Breast epithelium (tissue), 4 donors: Measurements from ENCODE around the gene PPP1R12B. TPM values are rescaled to one million over a fixed set of nuclear protein-coding genes. Genes with fewer than 3 reads are reported as not detected.
"Not testable (repeated sequence)": the region's sequence is repeated elsewhere in the genome, so short reads cannot be mapped to it uniquely, and the experiment has no call there.

ENCODE experiments used
- DNase-seq, 2 donors: peaks; one replicate each; pipeline ENCODE4 v3.0.0-alpha.2; 2019; ENCODE audit warnings: low spot score in 2 of 2
- H3K27ac ChIP-seq, 2 donors: fragments of 200-600 bp; sonication (generic) in 1 of 2; one replicate each; pipeline ENCODE4 v1.5.1; 2016 to 2019; ENCODE audit warnings: mild to moderate bottlenecking in 1 of 2
- H3K27me3 ChIP-seq, 2 donors: fragments of 200-600 bp; sonication (generic) in 1 of 2; one replicate each; pipeline versions ENCODE4 v1.5.1 to v1.6.0; 2017 to 2019; ENCODE audit warnings: control low read depth in 1 of 2, mild to moderate bottlenecking in 1 of 2
- H3K36me3 ChIP-seq: fragments of 200-600 bp; one replicate; pipeline ENCODE4 v1.5.1; 2019
- H3K4me1 ChIP-seq, 2 donors: fragments of 200-600 bp; sonication (generic); one replicate each; pipeline ENCODE4 v1.5.1; 2016 to 2019; ENCODE audit warnings: control low read depth in 1 of 2
- H3K4me3 ChIP-seq, 3 donors: fragments of 200-600 bp; sonication (generic); 1 replicate in 2 of 3; 2 replicates in 1 of 3; pipeline ENCODE4 v1.5.1; 2016 to 2019; ENCODE audit warnings: mild to moderate bottlenecking in 3 of 3, moderate library complexity in 2 of 3
- H3K9me3 ChIP-seq, 2 donors: fragments of 200-600 bp; sonication (generic) in 1 of 2; one replicate each; pipeline ENCODE4 v1.5.1; 2016 to 2019; ENCODE audit warnings: control low read depth in 1 of 2
- CTCF ChIP-seq, 3 donors: fragments of 450-650 bp; IDR thresholded peaks; one replicate each; pipeline ENCODE4 v1.5.1; 2016 to 2017; ENCODE audit warnings: antibody characterized with exemption in 3 of 3, mild to moderate bottlenecking in 3 of 3, moderate library complexity in 3 of 3
- POLR2A ChIP-seq: fragments of 450-650 bp; IDR thresholded peaks from one replicate; pipeline ENCODE4 v1.6.1; 2016; ENCODE audit warnings: antibody characterized with exemption, mild to moderate bottlenecking, moderate library complexity
- POLR2AphosphoS5 ChIP-seq, 3 donors: sonication (generic); formaldehyde crosslinking; IDR thresholded peaks; one replicate each; pipeline ENCODE4 v1.6.1; 2017; ENCODE audit warnings: antibody characterized with exemption in 3 of 3
- intact Hi-C: fragments of 100-400 bp; cut with DNase I; formaldehyde crosslinking; loops from one replicate; pipeline ENCODE4 v1.15.1; 2023; ENCODE audit warnings: low total_unique reads
- total RNA-seq, 3 donors: library from RNA; depleted of rRNA; stranded (reverse); fragments of >200 nt; gene quantifications; one replicate each; pipeline ENCODE4 v1.1.0, GENCODE V29; 2016

PPP1R12B gene
- total RNA-seq, 3 donors from 2014 or later, result 76.4 to 123 (median 90.7) TPM

- Histone ChIP-seq H3K36me3 (no peaks in the 10 kb centered on the region), H3K9me3 (no peaks in the 10 kb centered on the region), H3K27me3 (no peaks in the 10 kb centered on the region), H3K27ac (no peak overlapping the region), H3K4me1 (no peaks in the 10 kb centered on the region), H3K4me3 (no peak overlapping the region)
- TF ChIP-seq CTCF (IDR thresholded peaks at IDR 0.05) (no peak), POLR2A (no peak), POLR2AphosphoS5 (IDR thresholded peaks at IDR 0.05) (no peak)
- intact Hi-C loops, result no loop called here
- DNase-seq, result no peak
Measured at GRCh38 chr1:202361701-202362100, 13.2 kb downstream of the PPP1R12B start.

GRCh38 chr1:202362212-202362611 is 13.7 kb downstream of the PPP1R12B start:
- intact Hi-C loops, result no loop called here
- no peak overlapping the region for H3K4me3 ChIP-seq
- no peak overlapping the region for H3K27ac ChIP-seq
- H3K27me3 ChIP-seq, result no peaks in the 10 kb centered on the region
- H3K36me3 ChIP-seq, result no peaks in the 10 kb centered on the region
- TF ChIP-seq POLR2AphosphoS5 (IDR thresholded peaks at IDR 0.05) (no peak), POLR2A (no peak), CTCF (IDR thresholded peaks at IDR 0.05) (no peak)
- no peaks in the 10 kb centered on the region for H3K9me3 ChIP-seq
- no peak for DNase-seq
- H3K4me1 ChIP-seq, result no peaks in the 10 kb centered on the region

- H3K27ac ChIP-seq, result peak overlapping the region; percentile 36 to 71
- no peaks in the 10 kb centered on the region for H3K27me3 ChIP-seq
- intact Hi-C loops, result no loop called here
Measured at GRCh38 chr1:202365092-202365815, 16.8 kb downstream of the PPP1R12B start.

GRCh38 chr1:202367271-202367670 is 18.8 kb downstream of the PPP1R12B start:
- H3K27me3 ChIP-seq, result no peaks in the 10 kb centered on the region
- H3K4me1 ChIP-seq, result no peaks in the 10 kb centered on the region
- H3K4me3 ChIP-seq, result no peak overlapping the region
- H3K9me3 ChIP-seq, result no peaks in the 10 kb centered on the region
- no peaks in the 10 kb centered on the region for H3K36me3 ChIP-seq
- no peak for TF ChIP-seq POLR2AphosphoS5 (IDR thresholded peaks at IDR 0.05)
- no peak for TF ChIP-seq POLR2A
- no peak for TF ChIP-seq CTCF (IDR thresholded peaks at IDR 0.05)
- no peak for DNase-seq
- intact Hi-C loops, result no loop called here
- no peak overlapping the region for H3K27ac ChIP-seq

More at GRCh38 chr1:202365092-202365815, 16.8 kb downstream of the PPP1R12B start:
- H3K4me3 ChIP-seq, result no peak overlapping the region
- no peak for TF ChIP-seq POLR2A
- TF ChIP-seq POLR2AphosphoS5 (IDR thresholded peaks at IDR 0.05), result no peak
- no peak for TF ChIP-seq CTCF (IDR thresholded peaks at IDR 0.05)
- H3K36me3 ChIP-seq, result no peaks in the 10 kb centered on the region
- no peaks in the 10 kb centered on the region for H3K4me1 ChIP-seq
- H3K9me3 ChIP-seq, result no peaks in the 10 kb centered on the region
- DNase-seq, result peak in 1 of 2 donors; percentile 46

GRCh38 chr1:202370906-202371305 is 22.4 kb downstream of the PPP1R12B start:
- H3K36me3 ChIP-seq, intact Hi-C loops, H3K9me3 ChIP-seq: not testable (repeated sequence)

More at GRCh38 chr1:202370906-202371305, 22.4 kb downstream of the PPP1R12B start:
- not testable (repeated sequence) for H3K4me1 ChIP-seq, H3K27ac ChIP-seq, H3K4me3 ChIP-seq, DNase-seq, H3K27me3 ChIP-seq
